GM12878 (cell line): ENCODE results near the gene FMN2.

ENCODE experiments used
- ATF2 ChIP-seq: IDR thresholded peaks from 2 replicates; pipeline ENCODE4 v1.6.1; 2012; ENCODE audit warnings: low read length, inconsistent platforms
- CHD1 ChIP-seq: IDR thresholded peaks from 2 replicates; pipeline ENCODE4 v1.6.1; 2012; ENCODE audit warnings: low read depth, low read length, improper control_type of control experiment
- CTCF ChIP-seq, 3 experiments: IDR thresholded peaks in 2 of 3; conservative IDR thresholded peaks in 1 of 3; 2 replicates each; pipeline ENCODE4 v1.5.1; 2011; ENCODE audit warnings: low read depth in 3 of 3, low read length in 3 of 3, mild to moderate bottlenecking in 3 of 3, control low read depth in 2 of 3, moderate library complexity in 2 of 3, inconsistent platforms in 1 of 3, mixed read lengths in 1 of 3; ENCODE audit not compliant: control insufficient read depth in 2 of 3, insufficient read depth in 1 of 3; ENCODE audit errors: extremely low read depth in 1 of 3
- FOS ChIP-seq: IDR thresholded peaks from 3 replicates; pipeline ENCODE4 v1.6.1; 2011; ENCODE audit warnings: borderline replicate concordance; ENCODE audit not compliant: insufficient read length; ENCODE audit errors: extremely low read depth
- GABPA ChIP-seq: IDR thresholded peaks from 2 replicates; pipeline ENCODE4 v1.6.1; 2014; ENCODE audit warnings: antibody characterized with exemption, low read depth, mild to moderate bottlenecking, inconsistent platforms
- RAD21 ChIP-seq: IDR thresholded peaks from 2 replicates; pipeline ENCODE4 v1.6.1; 2011; ENCODE audit warnings: mild to moderate bottlenecking, low read depth, low read length, moderate library complexity; ENCODE audit not compliant: insufficient read depth
- SP1 ChIP-seq: IDR thresholded peaks from one replicate; pipeline ENCODE4 v1.6.1; 2011; ENCODE audit warnings: low read depth, low read length
- STAT3 ChIP-seq: IDR thresholded peaks from 2 replicates; pipeline ENCODE4 v1.6.1; 2011; ENCODE audit warnings: low read depth, low read length, improper control_type of control experiment
- ZNF24 ChIP-seq: fragments of 450-650 bp; IDR thresholded peaks from 2 replicates; pipeline ENCODE4 v1.6.1; 2017; ENCODE audit warnings: antibody characterized with exemption, mild to moderate bottlenecking

- no peak for TF ChIP-seq FOS
- TF ChIP-seq STAT3 = no peak
- TF ChIP-seq CHD1 = no peak
- TF ChIP-seq CTCF (IDR thresholded peaks at IDR 0.05 in 2 of 3, conservative IDR thresholded peaks at IDR 0.05 in 1 of 3; ENCODE audit: control insufficient read depth in 2 of 3, extremely low read depth in 1 of 3, insufficient read depth in 1 of 3, low read depth in 3 of 3, low read length in 3 of 3) = no peak
- no peak for TF ChIP-seq ZNF24
- no peak for TF ChIP-seq ATF2
- no peak for TF ChIP-seq SP1
- TF ChIP-seq GABPA = no peak
- TF ChIP-seq RAD21 = no peak
These were observed 384.1 kb downstream of the FMN2 start for GRCh38 chr1:240475832-240476231.
